IMR-90 (cell line): ENCODE measurements around the gene LOXL3. TPM values are rescaled to one million over a fixed set of nuclear protein-coding genes. Genes with fewer than 3 reads are reported as not detected.

Experiments used
- ATAC-seq: fragments of 200-7000 bp; cut with Tn5 transposase; 2 replicates; pipeline ENCODE4 v1.9.1; 2020; ENCODE audit warnings: low read depth, mild to moderate bottlenecking, moderate library complexity
- BruUV-seq: library from RNA; stranded (reverse); fragments of 400-500 nt; replicated peaks from 2 replicates; lab custom pipeline; 2021; lab: Mats Ljungman, UMichigan
- CTCF ChIA-PET: fragments of 300-600 bp; formaldehyde crosslinking; extraction: SDS; loops from one replicate; lab custom pipeline; 2021; ENCODE audit warnings: antibody characterized with exemption; lab: Yijun Ruan, JAX
- POLR2A ChIA-PET: fragments of 300-600 bp; sonication (Branson Sonifier 250); formaldehyde crosslinking; loops from one replicate; lab custom pipeline; 2022; ENCODE audit warnings: antibody characterized with exemption; ENCODE audit not compliant: unreplicated experiment; lab: Charles Lee
- DNase-seq: peaks from one replicate; pipeline ENCODE4 v3.0.0; 2013
- H2AFZ ChIP-seq: replicated peaks from 2 replicates; pipeline ENCODE3; 2013; ENCODE audit warnings: low read length, mild to moderate bottlenecking; ENCODE audit not compliant: poor library complexity
- H2AK5ac ChIP-seq: 2 replicates; pipeline ENCODE4 v1.6.1; 2013; ENCODE audit warnings: low read depth, low read length, inconsistent platforms
- H2AK9ac ChIP-seq: replicated peaks from 2 replicates; pipeline ENCODE3; 2013; ENCODE audit warnings: mild to moderate bottlenecking, low read depth, low read length, moderate library complexity; ENCODE audit not compliant: poor library complexity
- H2BK120ac ChIP-seq: 2 replicates; pipeline ENCODE4 v1.6.1; 2013; ENCODE audit warnings: low read depth, low read length, inconsistent platforms
- H2BK15ac ChIP-seq: 3 replicates; pipeline ENCODE4 v1.6.1; 2013; ENCODE audit warnings: low read depth, low read length, inconsistent platforms
- H2BK20ac ChIP-seq: 2 replicates; pipeline ENCODE4 v1.6.1; 2013; ENCODE audit warnings: low read depth, mild to moderate bottlenecking, inconsistent platforms, low read length, moderate library complexity
- H2BK5ac ChIP-seq: 2 replicates; pipeline ENCODE4 v1.6.1; 2013; ENCODE audit warnings: mild to moderate bottlenecking, low read depth, low read length, inconsistent platforms; ENCODE audit not compliant: poor library complexity, severe bottlenecking
- H3K14ac ChIP-seq: replicated peaks from 2 replicates; pipeline ENCODE4 v1.6.1; 2013; ENCODE audit warnings: low read depth, low read length, inconsistent platforms
- H3K18ac ChIP-seq: 2 replicates; pipeline ENCODE4 v1.6.1; 2013; ENCODE audit warnings: low read depth, low read length, control low read depth
- H3K23ac ChIP-seq: 2 replicates; pipeline ENCODE4 v1.6.1; 2013; ENCODE audit warnings: low read depth, low read length, inconsistent platforms
- H3K27ac ChIP-seq: 2 replicates; pipeline ENCODE4 v1.5.1; 2013; ENCODE audit warnings: mild to moderate bottlenecking, control low read depth, low read length; ENCODE audit not compliant: insufficient read depth
- H3K27me3 ChIP-seq: 2 replicates; pipeline ENCODE4 v1.6.1; 2013; ENCODE audit warnings: low read length; ENCODE audit not compliant: control insufficient read depth, insufficient read depth
- H3K36me3 ChIP-seq: 2 replicates; pipeline ENCODE4 v1.6.1; 2013; ENCODE audit warnings: low read length, mixed read lengths; ENCODE audit not compliant: control insufficient read depth, insufficient read depth
- H3K4ac ChIP-seq: 2 replicates; pipeline ENCODE4 v1.6.1; 2013; ENCODE audit warnings: low read depth, low read length, inconsistent platforms
- H3K4me1 ChIP-seq: 2 replicates; pipeline ENCODE4 v1.6.1; 2013; ENCODE audit warnings: low read length, mixed read lengths; ENCODE audit not compliant: control insufficient read depth, insufficient read depth
- H3K4me2 ChIP-seq: 2 replicates; pipeline ENCODE4 v1.6.1; 2013; ENCODE audit warnings: low read depth, mild to moderate bottlenecking, control low read depth, low read length, moderate library complexity
- H3K4me3 ChIP-seq: 2 replicates; pipeline ENCODE4 v1.5.1; 2013; ENCODE audit warnings: low read depth, mild to moderate bottlenecking, control low read depth, low read length, moderate library complexity; ENCODE audit not compliant: insufficient read depth
- H3K56ac ChIP-seq: 2 replicates; pipeline ENCODE4 v1.6.1; 2013; ENCODE audit warnings: low read length, inconsistent platforms; ENCODE audit not compliant: insufficient read depth; ENCODE audit errors: extremely low read depth
- H3K79me1 ChIP-seq, 2 experiments: 2 replicates each; pipeline ENCODE4 v1.6.1; 2013; ENCODE audit warnings: low read length in 2 of 2, inconsistent platforms in 1 of 2, low read depth in 1 of 2
- H3K9ac ChIP-seq: 2 replicates; pipeline ENCODE4 v1.6.1; 2013; ENCODE audit warnings: low read depth, low read length, control low read depth
- H3K9me1 ChIP-seq: 2 replicates; pipeline ENCODE4 v1.6.1; 2013; ENCODE audit warnings: low read length, inconsistent platforms; ENCODE audit not compliant: insufficient read depth
- H3K9me3 ChIP-seq: 2 replicates; pipeline ENCODE4 v1.6.1; 2013; ENCODE audit warnings: low read length; ENCODE audit not compliant: control insufficient read depth, insufficient read depth
- H4K20me1 ChIP-seq: 2 replicates; pipeline ENCODE4 v1.6.1; 2013; ENCODE audit warnings: low read length, inconsistent platforms; ENCODE audit not compliant: insufficient read depth
- H4K5ac ChIP-seq: 2 replicates; pipeline ENCODE4 v1.6.1; 2013; ENCODE audit warnings: mild to moderate bottlenecking, low read depth, low read length, control low read depth
- H4K8ac ChIP-seq, 2 experiments: 2 replicates each; pipeline ENCODE4 v1.6.1; 2013; ENCODE audit warnings: low read depth in 2 of 2, low read length in 2 of 2, control low read depth in 1 of 2, inconsistent platforms in 1 of 2
- H4K91ac ChIP-seq: 2 replicates; pipeline ENCODE4 v1.6.1; 2013; ENCODE audit warnings: low read depth, low read length, inconsistent platforms; ENCODE audit not compliant: insufficient read depth
- BHLHE40 ChIP-seq: fragments of 150-350 bp; IDR thresholded peaks from 2 replicates; pipeline ENCODE4 v1.6.1; 2016; ENCODE audit warnings: mild to moderate bottlenecking, low read depth, low read length
- CEBPB ChIP-seq: IDR thresholded peaks from 2 replicates; pipeline ENCODE4 v1.6.1; 2012; ENCODE audit warnings: low read depth, low read length, improper control_type of control experiment
- CHD1 ChIP-seq: IDR thresholded peaks from 2 replicates; pipeline ENCODE4 v1.6.1; 2012; ENCODE audit warnings: low read depth, low read length, improper control_type of control experiment
- MAZ ChIP-seq: IDR thresholded peaks from 2 replicates; pipeline ENCODE4 v1.6.1; 2012; ENCODE audit warnings: low read depth, mild to moderate bottlenecking, low read length, improper control_type of control experiment, moderate library complexity, borderline replicate concordance
- NFE2L2 ChIP-seq: fragments of 150-350 bp; IDR thresholded peaks from 2 replicates; pipeline ENCODE4 v1.6.1; 2016; ENCODE audit warnings: low read depth, mild to moderate bottlenecking, low read length
- RAD21 ChIP-seq: IDR thresholded peaks from 2 replicates; pipeline ENCODE4 v1.6.1; 2012; ENCODE audit warnings: low read length, improper control_type of control experiment
- RCOR1 ChIP-seq: IDR thresholded peaks from 2 replicates; pipeline ENCODE4 v1.6.1; 2012; ENCODE audit warnings: mild to moderate bottlenecking, low read length, improper control_type of control experiment; ENCODE audit not compliant: insufficient replicate concordance
- SMC3 ChIP-seq: fragments of 150-350 bp; IDR thresholded peaks from 2 replicates; pipeline ENCODE4 v1.6.1; 2016; ENCODE audit warnings: low read depth, mild to moderate bottlenecking, antibody characterized with exemption, low read length, moderate library complexity
- USF2 ChIP-seq: fragments of 150-350 bp; IDR thresholded peaks from 2 replicates; pipeline ENCODE4 v1.6.1; 2017; ENCODE audit warnings: mild to moderate bottlenecking, antibody characterized with exemption, low read length, low read depth
- WGBS, 2 experiments: methylation state at CpG; one replicate each; pipeline versions ENCODE4 v1.1.5 to v1.1.7; 2013; ENCODE audit warnings: missing lambda C conversion rate in 2 of 2; ENCODE audit not compliant: insufficient read length in 1 of 2; ENCODE audit errors: extremely low coverage in 2 of 2; 5-methylcytosine and 5-hydroxymethylcytosine counted together
- dilution Hi-C: fragments of 300-500 bp; cut with HindIII; formaldehyde crosslinking; loops from one replicate; pipeline ENCODE4 v1.14.3; 2018; ENCODE audit warnings: low sequenced_read_pairs; ENCODE audit not compliant: unreplicated experiment
- in situ Hi-C: fragments of 300-500 bp; cut with MboI; formaldehyde crosslinking; loops from 3 replicates; pipeline ENCODE4 v1.14.3; 2019; ENCODE audit warnings: low sequenced_read_pairs, inconsistent platforms, mixed read lengths
- intact Hi-C: fragments of 100-400 bp; cut with micrococcal nuclease; formaldehyde crosslinking; loops from 2 replicates; pipeline ENCODE4 v1.10.0; 2022
- polyA plus RNA-seq, 3 experiments: library from polyadenylated mRNA; depleted of rRNA; stranded (reverse); fragments of >200 nt; gene quantifications; 2 replicates each; pipeline ENCODE4 v1.2.3, GENCODE V29; 2012; ENCODE audit warnings: low replicate concordance in 1 of 3
- total RNA-seq: library from RNA; depleted of rRNA; stranded (reverse); fragments of >200 nt; gene quantifications from 2 replicates; pipeline ENCODE4 v1.2.3, GENCODE V29; 2012

Gene LOXL3
- total and polyA plus RNA-seq, 2 of the 4 experiments (the other 2 are of a cell fraction) = 17.9 to 23.4 TPM

- no peak for TF ChIP-seq RAD21
Observed at GRCh38 chr2:74496997-74497776, 56.6 kb downstream of the LOXL3 start (continued).

GRCh38 chr2:74495440-74495839 is 58.3 kb downstream of the LOXL3 start:
- in situ Hi-C loops (loop anchor here (25.0 kb wide), 1 partner anchor 367 kb away; no protein-coding TSS in a partner anchor), dilution Hi-C loops (no loop called here), intact Hi-C loops (no loop called here)
- no peak overlapping the region for H3K4ac ChIP-seq
- no CpG with 5 or more reads among the region's 1 CpG for WGBS, 2 experiments
- no peak overlapping the region for H2BK20ac ChIP-seq
- no peak overlapping the region for H4K91ac ChIP-seq
- peaks cover 7% of the 10 kb centered on the region; the same call in 1 of the 2 replicates for H3K4me1 ChIP-seq
- H3K14ac ChIP-seq = no peak overlapping the region
- no peak overlapping the region for H3K4me3 ChIP-seq
- H4K5ac ChIP-seq = no peak overlapping the region
- no peak overlapping the region for H2BK5ac ChIP-seq
- H3K27ac ChIP-seq = no peak overlapping the region
- H2AK5ac ChIP-seq = no peak overlapping the region
- BruUV-seq = no TSS peak
- H3K56ac ChIP-seq = no peak overlapping the region
- POLR2A ChIA-PET = no interaction called here
- H3K79me1 ChIP-seq = peaks cover 0 to 11% of the 10 kb centered on the region in 2 experiments; a peak in 1 of 4 replicates
- no peak overlapping the region for H3K23ac ChIP-seq
- no peak overlapping the region for H4K8ac ChIP-seq
- H2BK120ac ChIP-seq = no peak overlapping the region
- no peak overlapping the region for H2AFZ ChIP-seq
- H4K20me1 ChIP-seq = no peaks in the 10 kb centered on the region
- no peak overlapping the region for H3K4me2 ChIP-seq
- TF ChIP-seq USF2 (no peak), RCOR1 (no peak), BHLHE40 (no peak), SMC3 (no peak), MAZ (no peak), NFE2L2 (no peak), CEBPB (no peak), CHD1 (no peak)
- ATAC-seq = no peak
- H3K27me3 ChIP-seq = peaks cover 31% of the 10 kb centered on the region
- H3K9ac ChIP-seq = no peak overlapping the region
- CTCF ChIA-PET = no interaction called here
- DNase-seq = no peak
- H3K36me3 ChIP-seq = peaks cover 35% of the 10 kb centered on the region
- no peaks in the 10 kb centered on the region for H3K9me3 ChIP-seq
- H2BK15ac ChIP-seq = no peak overlapping the region
- no peak overlapping the region for H3K18ac ChIP-seq
- no peak overlapping the region for H2AK9ac ChIP-seq
- H3K9me1 ChIP-seq = no peaks in the 10 kb centered on the region
